Cardiac fibroblast (primary cell): Measurements from ENCODE around the gene VSIR.

Source experiments
- DNase-seq, 2 donors: peaks; one replicate each; pipeline versions ENCODE4 v3.0.0 to v3.0.0-alpha.2; 2010; ENCODE audit warnings: low read depth in 2 of 2
- H3K4me3 ChIP-seq, 2 donors: replicated peaks in 1 of 2; 1 replicate in 1 of 2; 2 replicates in 1 of 2; pipeline ENCODE4 v1.5.1; 2011; ENCODE audit warnings: low read depth in 2 of 2, low read length in 2 of 2, mild to moderate bottlenecking in 2 of 2, moderate library complexity in 1 of 2
- CTCF ChIP-seq: IDR thresholded peaks from one replicate; pipeline ENCODE4 v1.5.1; 2011; ENCODE audit warnings: low read depth, mild to moderate bottlenecking, low read length, inconsistent platforms

Gene VSIR

GRCh38 chr10:71756311-71757191, 16.8 kb downstream of the VSIR start:
- DNase-seq, result no peak
- no peak for TF ChIP-seq CTCF
- H3K4me3 ChIP-seq, result no peak overlapping the region

- H3K4me3 ChIP-seq, result no peak overlapping the region
- DNase-seq, result no peak
These were observed 18.0 kb downstream of the VSIR start for GRCh38 chr10:71755179-71755879.

GRCh38 chr10:71754562-71754961, 18.8 kb downstream of the VSIR start:
- TF ChIP-seq CTCF, result no peak
- no peak for DNase-seq
- no peak overlapping the region for H3K4me3 ChIP-seq

More at GRCh38 chr10:71755179-71755879, 18.0 kb downstream of the VSIR start:
- TF ChIP-seq CTCF, result no peak

DNA sequence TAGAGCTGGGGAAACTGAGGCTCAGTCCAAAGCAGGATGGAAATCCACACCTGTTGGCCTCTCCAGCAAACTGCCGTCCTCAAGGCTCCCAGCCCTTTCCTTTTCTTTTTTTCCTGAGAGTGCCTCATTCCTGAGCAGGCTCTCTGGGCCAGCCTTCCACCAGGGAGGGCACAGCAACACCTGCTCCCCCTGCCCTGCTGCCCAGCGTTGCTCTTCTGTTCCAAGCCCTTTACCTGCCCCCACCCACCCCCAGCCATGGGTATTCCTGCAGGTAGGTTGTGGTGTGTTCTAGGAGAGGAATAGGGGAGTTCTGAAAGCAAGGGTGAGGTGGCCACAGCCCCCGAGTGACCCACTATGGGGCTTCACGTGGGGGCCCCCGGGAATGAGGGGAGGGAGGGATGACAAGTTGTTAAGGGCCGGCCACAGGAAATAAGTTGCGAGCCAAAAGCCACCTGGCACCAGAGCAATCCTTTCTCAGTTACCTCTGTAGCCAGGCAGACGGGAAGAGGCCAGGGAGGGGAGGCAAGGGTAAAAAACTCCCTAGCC, 19.3 kb downstream of the VSIR start:
- no peak for DNase-seq
- TF ChIP-seq CTCF, result no peak
- H3K4me3 ChIP-seq, result no peak overlapping the region

GRCh38 chr10:71753091-71753959, 20.0 kb downstream of the VSIR start:
- DNase-seq, result no peak
- TF ChIP-seq CTCF, result no peak
- H3K4me3 ChIP-seq, result no peak overlapping the region

GRCh38 chr10:71752391-71753090, 20.8 kb downstream of the VSIR start:
- no peak for TF ChIP-seq CTCF
- no peak overlapping the region for H3K4me3 ChIP-seq
- DNase-seq, result no peak
